LNCaP clone FGC (cell line): Measurements from ENCODE around the gene SLC25A21.

Experiments
- DNase-seq: peaks from one replicate; pipeline ENCODE4 v3.0.0-alpha.2; 2011; ENCODE audit warnings: low read depth
- H3K4me3 ChIP-seq: 2 replicates; pipeline ENCODE4 v1.5.1; 2011; ENCODE audit warnings: mild to moderate bottlenecking, low read depth, low read length, control low read depth
- CTCF ChIP-seq: IDR thresholded peaks from 2 replicates; pipeline ENCODE4 v1.5.1; 2012; ENCODE audit warnings: mild to moderate bottlenecking; ENCODE audit not compliant: control insufficient read depth, insufficient read depth; ENCODE audit errors: extremely low read depth

Gene SLC25A21

GRCh38 chr14:37013078-37013477 lies 159.3 kb downstream of the SLC25A21 start:
- no peak overlapping the region for H3K4me3 ChIP-seq
- TF ChIP-seq CTCF: no peak
- DNase-seq: no peak

- no peak for DNase-seq
- TF ChIP-seq CTCF: no peak
- no peak overlapping the region for H3K4me3 ChIP-seq
These were observed 173.7 kb downstream of the SLC25A21 start for GRCh38 chr14:36998686-36999085.

GRCh38 chr14:36997843-36998242 lies 174.6 kb downstream of the SLC25A21 start:
- TF ChIP-seq CTCF: no peak
- no peak overlapping the region for H3K4me3 ChIP-seq
- peak; percentile 36 for DNase-seq

GRCh38 chr14:36996857-36997590 lies 175.4 kb downstream of the SLC25A21 start:
- H3K4me3 ChIP-seq: no peak overlapping the region
- no peak for TF ChIP-seq CTCF

GRCh38 chr14:36996133-36996856 lies 176.1 kb downstream of the SLC25A21 start:
- H3K4me3 ChIP-seq: no peak overlapping the region
- no peak for DNase-seq
- TF ChIP-seq CTCF: no peak

More at GRCh38 chr14:36996857-36997590, 175.4 kb downstream of the SLC25A21 start:
- DNase-seq: no peak

- no peak for TF ChIP-seq CTCF
- DNase-seq: no peak
- H3K4me3 ChIP-seq: no peak overlapping the region
These were observed 182.6 kb downstream of the SLC25A21 start for GRCh38 chr14:36989806-36990205.
